Measurements from ENCODE around the gene PPA1.

DNA sequence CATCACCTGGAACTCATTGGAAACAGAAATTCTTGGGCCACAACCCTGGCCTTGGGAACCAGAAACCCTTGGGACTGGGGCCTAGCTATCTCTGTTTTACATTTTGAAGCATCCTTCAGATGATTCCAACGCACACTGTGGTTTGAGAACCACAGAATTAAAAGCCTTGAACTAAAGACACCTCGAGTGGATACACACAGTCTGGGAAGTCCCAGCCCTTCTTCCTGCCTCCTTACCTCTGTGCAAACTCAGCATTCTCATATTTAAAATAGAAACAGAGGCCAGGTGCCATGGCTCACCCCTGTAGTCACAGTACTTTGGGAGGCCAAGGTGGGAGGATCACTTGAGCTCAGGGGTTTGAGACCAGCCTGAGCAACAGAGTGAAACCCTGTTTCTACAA, 37.7 kb upstream of the PPA1 start:
- TF ChIP-seq, protein P1, sequence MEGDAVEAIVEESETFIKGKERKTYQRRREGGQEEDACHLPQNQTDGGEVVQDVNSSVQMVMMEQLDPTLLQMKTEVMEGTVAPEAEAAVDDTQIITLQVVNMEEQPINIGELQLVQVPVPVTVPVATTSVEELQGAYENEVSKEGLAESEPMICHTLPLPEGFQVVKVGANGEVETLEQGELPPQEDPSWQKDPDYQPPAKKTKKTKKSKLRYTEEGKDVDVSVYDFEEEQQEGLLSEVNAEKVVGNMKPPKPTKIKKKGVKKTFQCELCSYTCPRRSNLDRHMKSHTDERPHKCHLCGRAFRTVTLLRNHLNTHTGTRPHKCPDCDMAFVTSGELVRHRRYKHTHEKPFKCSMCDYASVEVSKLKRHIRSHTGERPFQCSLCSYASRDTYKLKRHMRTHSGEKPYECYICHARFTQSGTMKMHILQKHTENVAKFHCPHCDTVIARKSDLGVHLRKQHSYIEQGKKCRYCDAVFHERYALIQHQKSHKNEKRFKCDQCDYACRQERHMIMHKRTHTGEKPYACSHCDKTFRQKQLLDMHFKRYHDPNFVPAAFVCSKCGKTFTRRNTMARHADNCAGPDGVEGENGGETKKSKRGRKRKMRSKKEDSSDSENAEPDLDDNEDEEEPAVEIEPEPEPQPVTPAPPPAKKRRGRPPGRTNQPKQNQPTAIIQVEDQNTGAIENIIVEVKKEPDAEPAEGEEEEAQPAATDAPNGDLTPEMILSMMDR (IDR thresholded peaks at IDR 0.05): no peak
- TF ChIP-seq POLR2A (IDR thresholded peaks at IDR 0.05): no peak
- TF ChIP-seq EP300 (IDR thresholded peaks at IDR 0.05; ENCODE audit: low read depth): no peak
- no peak for TF ChIP-seq POLR2AphosphoS5 (IDR thresholded peaks at IDR 0.05)
